Cardiac muscle cell (in vitro differentiated cells and primary cell): ENCODE data around the gene PCGF3. TPM values are rescaled to one million over a fixed set of nuclear protein-coding genes. Genes with fewer than 3 reads are reported as not detected.
"Not testable (repeated sequence)": the region's sequence is repeated elsewhere in the genome, so short reads cannot be mapped to it uniquely, and the experiment has no call there.

Experiments used
- DNase-seq, 2 donors: peaks; one replicate each; pipeline versions ENCODE4 v3.0.0 to v3.0.0-alpha.2; 2010 to 2017; ENCODE audit warnings: low read depth in 1 of 2, low spot score in 1 of 2
- H3K27ac ChIP-seq: fragments of 200-600 bp; sonication (generic); 2 replicates; pipeline ENCODE4 v1.5.1; 2016
- H3K27me3 ChIP-seq: fragments of 200-600 bp; sonication (generic); 2 replicates; pipeline ENCODE4 v1.6.0; 2016; ENCODE audit warnings: control low read depth
- H3K36me3 ChIP-seq: fragments of 200-600 bp; sonication (generic); 2 replicates; pipeline ENCODE4 v1.5.1; 2016; ENCODE audit warnings: control low read depth
- H3K4me1 ChIP-seq: fragments of 200-600 bp; sonication (generic); 2 replicates; pipeline ENCODE4 v1.8.1; 2017; ENCODE audit warnings: low read depth, mild to moderate bottlenecking, mixed run types
- H3K4me3 ChIP-seq: fragments of 200-600 bp; sonication (generic); 2 replicates; pipeline ENCODE4 v1.5.1; 2016; ENCODE audit warnings: mild to moderate bottlenecking
- H3K9me3 ChIP-seq: fragments of 200-600 bp; sonication (generic); 2 replicates; pipeline ENCODE4 v1.5.1; 2017; ENCODE audit warnings: low read depth, mild to moderate bottlenecking, control low read depth
- CTCF ChIP-seq: IDR thresholded peaks from 2 replicates; pipeline ENCODE4 v1.5.1; 2012; ENCODE audit warnings: low read depth, mild to moderate bottlenecking, low read length
- polyA plus RNA-seq: library from polyadenylated mRNA; unstranded; fragments of >200 nt; fragmentation: Nextera tagmentation; extraction: Ambion mirVana; gene quantifications from 2 replicates; pipeline ENCODE4 v1.2.1, GENCODE V29; 2016
- total RNA-seq: library from RNA; depleted of rRNA; stranded (reverse); fragments of >200 nt; gene quantifications from 2 replicates; pipeline ENCODE4 v1.2.3, GENCODE V29; 2016

The PCGF3 gene
- total and polyA plus RNA-seq, 2 experiments from 2014 or later, result 32.8 to 118 TPM

- no peaks in the 10 kb centered on the region for H3K36me3 ChIP-seq
- no peak overlapping the region for H3K27ac ChIP-seq
- H3K9me3 ChIP-seq, result no peaks in the 10 kb centered on the region
- DNase-seq, result no peak
- no peak for TF ChIP-seq CTCF
- H3K27me3 ChIP-seq, result peaks cover 11% of the 10 kb centered on the region
- H3K4me1 ChIP-seq, result no peaks in the 10 kb centered on the region
- no peak overlapping the region for H3K4me3 ChIP-seq
Measured at GRCh38 chr4:692771-693554, 12.7 kb upstream of the PCGF3 start.

- not testable (repeated sequence) for H3K36me3 ChIP-seq, DNase-seq, H3K4me3 ChIP-seq, H3K27ac ChIP-seq, H3K27me3 ChIP-seq, H3K9me3 ChIP-seq, H3K4me1 ChIP-seq
Measured at GRCh38 chr4:694341-694940, 11.2 kb upstream of the PCGF3 start.

GRCh38 chr4:699816-700580, 5.6 kb upstream of the PCGF3 start:
- no peak overlapping the region for H3K4me3 ChIP-seq
- DNase-seq, result no peak
- H3K4me1 ChIP-seq, result no peaks in the 10 kb centered on the region
- no peaks in the 10 kb centered on the region for H3K9me3 ChIP-seq
- TF ChIP-seq CTCF, result no peak
- no peaks in the 10 kb centered on the region for H3K36me3 ChIP-seq
- H3K27ac ChIP-seq, result no peak overlapping the region
- H3K27me3 ChIP-seq, result no peaks in the 10 kb centered on the region

- Histone ChIP-seq H3K9me3 (no peaks in the 10 kb centered on the region), H3K27ac (no peak overlapping the region), H3K27me3 (no peaks in the 10 kb centered on the region), H3K4me3 (no peak overlapping the region), H3K36me3 (no peaks in the 10 kb centered on the region), H3K4me1 (no peaks in the 10 kb centered on the region)
- no peak for TF ChIP-seq CTCF
- DNase-seq, result no peak
Measured at GRCh38 chr4:700587-701264, 4.9 kb upstream of the PCGF3 start.

GRCh38 chr4:702618-703048, 3.0 kb upstream of the PCGF3 start:
- no peak for DNase-seq
- Histone ChIP-seq H3K36me3 (no peaks in the 10 kb centered on the region), H3K27me3 (no peaks in the 10 kb centered on the region), H3K4me3 (no peak overlapping the region), H3K4me1 (peaks cover 4% of the 10 kb centered on the region), H3K9me3 (no peaks in the 10 kb centered on the region), H3K27ac (no peak overlapping the region)
- TF ChIP-seq CTCF, result no peak
